Measurements from ENCODE around the gene SAXO2. TPM values are rescaled to one million over a fixed set of nuclear protein-coding genes. Genes with fewer than 3 reads are reported as not detected.
"Not testable (repeated sequence)": the region's sequence is repeated elsewhere in the genome, so short reads cannot be mapped to it uniquely, and the experiment has no call there.

Gene SAXO2
- total RNA-seq, 3 donors from 2014 or later (not counting 1 experiment from before 2014, with no cell fraction given), result 0.83 to 6.5 (median 1.6) TPM

DNA sequence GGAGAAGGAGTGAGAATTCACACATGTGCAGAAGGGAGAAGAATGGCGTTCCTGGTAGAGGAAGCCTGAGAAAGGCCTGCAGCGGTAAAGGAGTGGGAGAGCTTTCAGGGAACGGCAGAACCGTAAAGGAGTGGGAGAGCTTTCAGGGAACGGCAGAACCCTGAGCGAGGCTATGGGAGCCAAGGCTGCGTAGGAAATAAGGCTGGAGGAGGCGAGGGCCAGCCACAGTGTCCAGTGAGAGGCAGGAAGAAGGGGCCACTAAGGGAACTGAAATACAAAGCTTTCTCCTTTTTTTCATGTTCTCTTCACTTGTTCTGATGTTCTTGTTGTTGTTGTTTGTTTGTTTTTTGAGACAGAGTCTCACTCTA, 45.1 kb downstream of the SAXO2 start:
- intact Hi-C loops (cut with micrococcal nuclease), result no loop called here
- Histone ChIP-seq H3K36me3 (ENCODE audit: control insufficient read depth, insufficient read depth, low read length) (no peaks in the 10 kb centered on the region), H3K27me3 (ENCODE audit: control insufficient read depth, insufficient read depth, low read length) (no peaks in the 10 kb centered on the region), H3K27ac (ENCODE audit: low read length) (no peak overlapping the region), H3K4me3 (ENCODE audit: low read length) (no peak overlapping the region), H3K4me1 (ENCODE audit: control insufficient read depth, insufficient read depth, low read length) (no peaks in the 10 kb centered on the region), H3K9me3 (ENCODE audit: control insufficient read depth, insufficient read depth, low read length) (no peaks in the 10 kb centered on the region)
- 90% methylated on average over 8 of the region's 8 CpGs for WGBS (ENCODE audit: insufficient coverage)
- TF ChIP-seq, protein P1, sequence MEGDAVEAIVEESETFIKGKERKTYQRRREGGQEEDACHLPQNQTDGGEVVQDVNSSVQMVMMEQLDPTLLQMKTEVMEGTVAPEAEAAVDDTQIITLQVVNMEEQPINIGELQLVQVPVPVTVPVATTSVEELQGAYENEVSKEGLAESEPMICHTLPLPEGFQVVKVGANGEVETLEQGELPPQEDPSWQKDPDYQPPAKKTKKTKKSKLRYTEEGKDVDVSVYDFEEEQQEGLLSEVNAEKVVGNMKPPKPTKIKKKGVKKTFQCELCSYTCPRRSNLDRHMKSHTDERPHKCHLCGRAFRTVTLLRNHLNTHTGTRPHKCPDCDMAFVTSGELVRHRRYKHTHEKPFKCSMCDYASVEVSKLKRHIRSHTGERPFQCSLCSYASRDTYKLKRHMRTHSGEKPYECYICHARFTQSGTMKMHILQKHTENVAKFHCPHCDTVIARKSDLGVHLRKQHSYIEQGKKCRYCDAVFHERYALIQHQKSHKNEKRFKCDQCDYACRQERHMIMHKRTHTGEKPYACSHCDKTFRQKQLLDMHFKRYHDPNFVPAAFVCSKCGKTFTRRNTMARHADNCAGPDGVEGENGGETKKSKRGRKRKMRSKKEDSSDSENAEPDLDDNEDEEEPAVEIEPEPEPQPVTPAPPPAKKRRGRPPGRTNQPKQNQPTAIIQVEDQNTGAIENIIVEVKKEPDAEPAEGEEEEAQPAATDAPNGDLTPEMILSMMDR (IDR thresholded peaks at IDR 0.05), result no peak
- ATAC-seq (no peak), DNase-seq (no peak)
- no peak overlapping the region for H3K4me3 Mint-ChIP-seq
- peaks cover 0 to 7% of the 10 kb centered on the region in 2 donors for H3K9me3 Mint-ChIP-seq
- peaks cover 8% of the 10 kb centered on the region for H3K36me3 Mint-ChIP-seq
- H3K27me3 Mint-ChIP-seq (ENCODE audit: low read depth in 2 of 2), result peaks cover 0 to 15% of the 10 kb centered on the region in 2 donors
- no peak overlapping the region for H3K27ac Mint-ChIP-seq
- H3K4me1 Mint-ChIP-seq, result no peaks in the 10 kb centered on the region

DNA sequence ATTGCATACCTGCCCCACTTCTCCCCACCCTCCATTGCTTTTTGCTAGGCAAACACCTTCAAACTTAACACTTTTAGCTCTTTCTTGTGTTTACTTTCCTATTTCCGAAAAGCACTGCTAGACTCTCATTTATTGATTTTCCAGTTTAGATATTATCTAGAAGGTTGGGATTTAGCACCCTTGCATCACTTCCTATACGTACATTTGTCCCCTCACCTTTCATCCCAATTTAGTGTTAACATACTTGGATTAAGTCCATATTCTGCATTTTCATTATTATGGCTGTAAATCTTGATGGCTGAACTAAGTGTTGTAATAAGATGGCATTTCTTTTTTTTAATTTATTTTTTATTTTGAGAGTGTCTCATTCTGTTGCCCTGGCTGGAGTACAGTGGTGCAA, 47.2 kb downstream of the SAXO2 start:
- no peaks in the 10 kb centered on the region for H3K4me1 Mint-ChIP-seq
- Histone ChIP-seq H3K4me1 (ENCODE audit: control insufficient read depth, insufficient read depth, low read length) (no peaks in the 10 kb centered on the region), H3K4me3 (ENCODE audit: low read length) (no peak overlapping the region), H3K9me3 (ENCODE audit: control insufficient read depth, insufficient read depth, low read length) (no peaks in the 10 kb centered on the region), H3K36me3 (ENCODE audit: control insufficient read depth, insufficient read depth, low read length) (no peaks in the 10 kb centered on the region), H3K27ac (ENCODE audit: low read length) (no peak overlapping the region), H3K27me3 (ENCODE audit: control insufficient read depth, insufficient read depth, low read length) (no peaks in the 10 kb centered on the region)
- H3K4me3 Mint-ChIP-seq, result no peak overlapping the region
- DNase-seq, result no peak
- H3K9me3 Mint-ChIP-seq, result peaks cover 0 to 7% of the 10 kb centered on the region in 2 donors
- H3K27ac Mint-ChIP-seq, result no peak overlapping the region
- no CpG with 5 or more reads among the region's 2 CpGs for WGBS (ENCODE audit: insufficient coverage)
- no peak for ATAC-seq
- intact Hi-C loops (cut with micrococcal nuclease), result no loop called here
- peaks cover 0 to 15% of the 10 kb centered on the region in 2 donors for H3K27me3 Mint-ChIP-seq (ENCODE audit: low read depth in 2 of 2)
- TF ChIP-seq, protein P1 (IDR thresholded peaks at IDR 0.05), result no peak
- peaks cover 8% of the 10 kb centered on the region for H3K36me3 Mint-ChIP-seq

DNA sequence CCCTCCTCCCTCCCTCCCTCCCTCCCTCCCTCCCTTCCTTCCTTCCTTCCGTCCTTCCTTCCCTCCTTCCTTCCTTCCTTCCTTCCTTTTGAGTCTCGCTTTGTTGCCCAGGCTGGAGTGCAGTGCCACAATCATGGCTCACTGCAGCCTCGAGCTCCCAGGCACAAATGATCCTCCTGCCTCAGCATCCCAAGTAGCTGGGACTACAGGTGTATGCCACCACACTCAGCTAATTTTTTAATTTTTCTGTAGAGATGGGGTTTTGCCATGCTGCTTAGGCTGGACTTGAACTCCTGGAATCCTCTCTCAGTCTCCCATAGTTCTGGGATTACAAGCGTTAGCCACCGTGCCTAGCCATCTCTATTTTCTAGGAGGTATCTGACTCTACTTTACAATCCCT, 48.7 kb downstream of the SAXO2 start:
- ATAC-seq; H3K9me3 Mint-ChIP-seq; H3K4me1 Mint-ChIP-seq; H3K36me3 ChIP-seq (ENCODE audit: control insufficient read depth, insufficient read depth, low read length); H3K4me3 ChIP-seq (ENCODE audit: low read length); intact Hi-C loops (cut with micrococcal nuclease); DNase-seq; H3K4me1 ChIP-seq (ENCODE audit: control insufficient read depth, insufficient read depth, low read length); H3K4me3 Mint-ChIP-seq; H3K9me3 ChIP-seq (ENCODE audit: control insufficient read depth, insufficient read depth, low read length); H3K27ac ChIP-seq (ENCODE audit: low read length); H3K36me3 Mint-ChIP-seq; H3K27me3 ChIP-seq (ENCODE audit: control insufficient read depth, insufficient read depth, low read length); H3K27ac Mint-ChIP-seq: not testable (repeated sequence)
- 85% methylated on average over 5 of the region's 5 CpGs for WGBS (ENCODE audit: insufficient coverage)
- peaks cover 0 to 15% of the 10 kb centered on the region in 2 donors for H3K27me3 Mint-ChIP-seq (ENCODE audit: low read depth in 2 of 2)

GRCh38 chr15:82312586-82313349, 50.1 kb downstream of the SAXO2 start:
- Histone ChIP-seq H3K4me3 (ENCODE audit: low read length) (no peak overlapping the region), H3K9me3 (ENCODE audit: control insufficient read depth, insufficient read depth, low read length) (no peaks in the 10 kb centered on the region), H3K4me1 (ENCODE audit: control insufficient read depth, insufficient read depth, low read length) (no peaks in the 10 kb centered on the region), H3K36me3 (ENCODE audit: control insufficient read depth, insufficient read depth, low read length) (no peaks in the 10 kb centered on the region), H3K27me3 (ENCODE audit: control insufficient read depth, insufficient read depth, low read length) (no peaks in the 10 kb centered on the region), H3K27ac (ENCODE audit: low read length) (no peak overlapping the region)
- Mint-ChIP-seq H3K9me3 (peaks cover 0 to 7% of the 10 kb centered on the region in 2 donors), H3K4me3 (no peak overlapping the region), H3K36me3 (peaks cover 8% of the 10 kb centered on the region), H3K4me1 (no peaks in the 10 kb centered on the region), H3K27me3 (ENCODE audit: low read depth in 2 of 2) (peaks cover 0 to 15% of the 10 kb centered on the region in 2 donors), H3K27ac (no peak overlapping the region)
- ATAC-seq (no peak), DNase-seq (no peak)
- WGBS (ENCODE audit: insufficient coverage), result 81% methylated on average over 7 of the region's 8 CpGs
- intact Hi-C loops (cut with micrococcal nuclease), result no loop called here
- TF ChIP-seq, protein P1 (IDR thresholded peaks at IDR 0.05), result no peak
